ENCODE data around the gene NUB1. TPM values are rescaled to one million over a fixed set of nuclear protein-coding genes. Genes with fewer than 3 reads are reported as not detected.
A peak's percentile ranks its signal among the peaks of the same experiment; 100 is the strongest.

The NUB1 gene
- total RNA-seq, 3 donors from 2014 or later: 25.9 to 26.9 (median 26.5) TPM

DNA sequence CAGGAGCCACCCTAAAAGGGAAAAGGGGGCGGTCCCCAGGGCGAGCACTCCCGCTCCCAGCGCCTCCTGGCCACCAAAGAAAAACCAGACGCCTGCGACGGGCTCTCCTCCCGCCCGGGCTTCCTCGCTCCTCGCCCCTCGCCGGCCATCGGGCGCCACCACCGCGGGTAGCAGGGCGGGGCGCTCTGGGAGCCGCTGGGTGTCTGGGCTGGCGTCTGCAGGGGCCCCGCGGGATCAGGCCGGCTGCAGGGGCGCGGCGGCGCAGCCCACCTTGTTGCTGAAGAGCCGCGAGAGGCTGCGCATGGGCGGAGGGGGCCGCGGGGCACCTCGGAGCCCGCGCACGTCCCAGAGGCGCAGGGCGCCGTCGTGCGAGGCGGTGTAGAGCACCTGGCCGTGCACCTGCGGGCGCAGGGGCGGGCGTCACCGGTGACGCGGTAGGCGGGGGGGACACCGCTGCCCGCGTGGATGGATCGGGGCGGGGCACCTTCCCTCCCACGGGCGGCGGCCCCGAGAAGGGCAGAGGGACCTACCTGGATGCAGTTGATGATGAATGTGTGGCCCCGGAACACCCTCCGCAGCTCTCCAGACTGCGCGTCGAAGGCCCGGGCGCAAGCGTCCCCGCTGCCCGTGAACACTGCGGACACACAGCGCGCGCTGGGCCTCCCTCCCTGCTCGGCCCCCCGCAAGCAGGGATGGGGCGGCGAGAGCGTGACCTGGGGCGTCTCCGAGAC lies 39.9 kb downstream of the NUB1 start:
- H3K27me3 Mint-ChIP-seq (ENCODE audit: low read depth): peaks cover 10% of the 10 kb centered on the region
- H3K4me3 Mint-ChIP-seq: no peak overlapping the region
- ATAC-seq (peak; percentile 63 to 77), DNase-seq (peak; percentile 46)
- no peaks in the 10 kb centered on the region for H3K9me3 Mint-ChIP-seq
- H3K36me3 Mint-ChIP-seq (ENCODE audit: insufficient read depth): peaks cover 11% of the 10 kb centered on the region
- H3K4me1 Mint-ChIP-seq (ENCODE audit: low read depth): peaks cover 10% of the 10 kb centered on the region

DNA sequence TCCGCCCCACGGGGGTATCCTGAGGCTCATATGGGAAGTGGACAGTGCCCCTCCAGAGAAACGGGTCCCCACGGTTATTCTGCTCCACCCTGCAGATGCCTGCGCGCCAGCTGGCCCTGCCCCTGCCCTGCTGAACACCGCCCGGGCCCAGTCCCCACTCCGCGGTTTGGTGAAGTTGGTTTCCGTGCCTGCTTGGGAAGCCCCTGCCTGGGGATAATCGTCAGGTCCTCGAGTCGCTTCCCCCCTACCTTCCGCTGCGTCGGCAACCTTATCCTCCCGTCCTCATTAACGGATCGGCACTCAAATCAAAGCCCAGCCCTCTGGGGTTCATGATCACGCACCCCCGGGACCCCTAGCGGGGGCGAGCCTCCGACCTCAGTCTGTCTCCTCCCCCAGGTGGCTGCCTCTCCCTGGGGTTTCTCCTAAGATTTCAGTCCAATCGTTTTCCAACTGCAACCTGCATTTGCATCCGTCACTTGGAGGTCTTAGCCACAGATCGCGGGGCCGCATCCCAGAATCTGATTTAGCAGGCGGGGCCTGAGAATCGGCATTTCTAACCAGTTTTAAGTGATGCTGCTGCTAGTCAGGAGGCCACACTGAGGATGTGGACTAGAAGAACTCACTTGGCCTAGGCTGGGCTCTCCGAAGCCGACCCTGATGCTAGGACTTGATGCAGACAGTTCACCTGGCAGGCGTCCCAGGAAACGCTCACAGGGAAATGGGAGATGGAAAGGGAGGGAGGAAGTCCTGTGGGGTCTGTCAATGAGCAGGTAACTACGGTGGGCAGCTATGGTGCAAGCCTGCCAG lies 40.7 kb downstream of the NUB1 start:
- DNase-seq: no peak
- peaks cover 10% of the 10 kb centered on the region for H3K27me3 Mint-ChIP-seq (ENCODE audit: low read depth)
- H3K4me1 Mint-ChIP-seq (ENCODE audit: low read depth): peaks cover 10% of the 10 kb centered on the region
- peak; percentile 29 to 46 for ATAC-seq
- no peaks in the 10 kb centered on the region for H3K9me3 Mint-ChIP-seq
- H3K36me3 Mint-ChIP-seq (ENCODE audit: insufficient read depth): peaks cover 9% of the 10 kb centered on the region
- peak overlapping the region; percentile 67 for H3K4me3 Mint-ChIP-seq

DNA sequence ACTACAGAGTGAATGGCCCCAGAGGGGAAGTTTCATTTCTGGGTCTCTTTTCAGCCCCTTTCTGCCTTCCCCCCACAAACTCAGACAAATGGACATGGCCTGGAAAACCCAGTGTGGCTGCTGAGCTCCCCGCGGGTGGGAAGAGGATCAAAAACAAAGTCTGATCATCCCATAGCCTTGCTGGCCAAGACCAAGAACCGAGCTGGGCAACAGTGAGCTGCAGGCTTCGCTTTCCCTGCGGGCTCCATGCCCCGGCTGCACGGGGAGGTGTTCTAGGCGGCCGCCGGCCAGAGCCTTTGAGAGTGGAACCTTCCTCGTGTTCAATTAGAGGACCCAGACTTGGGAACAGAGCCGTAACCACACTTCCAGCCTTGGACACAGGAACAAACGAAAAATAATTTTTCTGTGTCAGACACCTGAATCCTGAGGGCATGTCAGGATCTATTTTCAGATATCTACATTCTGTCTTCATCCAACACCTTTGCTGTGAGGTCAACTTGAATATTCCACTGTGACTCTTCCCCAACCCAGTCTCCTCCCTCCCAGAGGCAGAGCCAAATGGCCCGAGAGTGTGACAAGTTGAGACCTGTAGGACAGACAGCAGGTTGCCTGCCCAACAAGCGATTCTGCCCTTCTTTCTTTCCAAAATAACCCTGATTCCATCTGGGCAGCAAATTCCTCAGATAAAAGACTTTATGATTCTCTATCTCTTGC lies 42.2 kb downstream of the NUB1 start:
- no peaks in the 10 kb centered on the region for H3K36me3 Mint-ChIP-seq (ENCODE audit: insufficient read depth)
- H3K27me3 Mint-ChIP-seq (ENCODE audit: low read depth): peaks cover 10% of the 10 kb centered on the region
- peaks cover 10% of the 10 kb centered on the region for H3K4me1 Mint-ChIP-seq (ENCODE audit: low read depth)
- no peak overlapping the region for H3K4me3 Mint-ChIP-seq
- DNase-seq (no peak), ATAC-seq (no peak)
- H3K9me3 Mint-ChIP-seq: no peaks in the 10 kb centered on the region

DNA sequence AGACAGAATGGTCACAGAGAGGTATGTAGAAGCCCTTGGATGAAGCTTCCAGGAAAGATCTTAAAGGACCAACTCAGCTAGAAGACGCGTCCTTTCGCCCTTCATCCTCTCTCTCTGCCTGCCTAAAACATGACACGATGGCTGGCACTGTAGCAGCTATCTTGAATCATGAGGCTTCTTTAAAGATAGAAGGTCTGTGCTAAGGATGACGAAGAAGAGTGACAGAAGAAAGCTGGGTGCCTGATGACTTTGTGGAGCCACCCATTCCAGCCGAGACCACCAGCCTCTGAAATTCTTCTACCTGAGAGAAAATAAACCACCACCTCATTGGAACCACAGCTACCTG lies 42.7 kb downstream of the NUB1 start:
- Mint-ChIP-seq H3K4me3 (no peak overlapping the region), H3K9me3 (no peaks in the 10 kb centered on the region), H3K36me3 (ENCODE audit: insufficient read depth) (no peaks in the 10 kb centered on the region), H3K27me3 (ENCODE audit: low read depth) (peaks cover 10% of the 10 kb centered on the region), H3K4me1 (ENCODE audit: low read depth) (peaks cover 10% of the 10 kb centered on the region)
- ATAC-seq (no peak), DNase-seq (no peak)

DNA sequence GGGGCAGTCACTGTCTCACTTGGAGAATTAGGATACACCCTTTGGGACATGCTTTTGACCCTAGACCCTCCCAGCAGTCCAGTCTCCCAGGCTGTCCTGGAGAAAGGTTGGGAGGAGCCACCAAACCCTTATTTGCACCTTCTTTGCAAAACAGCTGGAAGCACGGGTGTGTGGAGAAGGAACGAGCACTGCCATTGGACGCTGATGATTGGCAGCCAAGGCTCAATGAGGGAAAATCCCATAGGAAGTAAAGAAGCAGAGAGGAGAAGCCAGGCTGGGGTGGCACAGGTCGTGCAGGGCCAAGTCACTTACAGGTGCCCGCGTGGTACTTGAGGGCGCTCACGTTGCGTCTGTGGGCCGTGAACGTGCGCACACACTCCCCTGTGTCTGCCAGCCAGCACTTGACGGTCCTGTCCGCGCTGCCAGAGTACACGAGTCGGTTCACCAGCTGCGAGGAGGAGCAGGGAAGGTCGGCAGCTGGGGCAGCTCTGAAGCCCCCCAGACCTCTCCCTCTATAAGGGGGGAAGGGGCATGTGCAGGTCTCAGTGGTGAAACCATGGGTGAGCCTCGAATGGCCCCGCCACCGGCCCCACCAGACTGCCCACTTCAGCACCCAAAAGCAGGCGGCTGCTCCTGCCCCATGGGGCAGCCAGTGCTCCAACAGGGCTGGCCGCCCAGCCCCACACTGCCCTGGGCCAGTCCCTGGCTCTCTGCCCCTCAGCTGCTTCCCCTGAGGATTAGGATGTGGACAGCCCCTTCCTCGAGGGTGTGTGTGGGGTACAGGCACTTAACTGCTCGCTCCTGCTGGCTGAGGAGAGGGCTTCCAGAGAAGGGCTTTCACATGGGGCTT lies 43.4 kb downstream of the NUB1 start:
- Mint-ChIP-seq H3K27me3 (ENCODE audit: low read depth) (peaks cover 10% of the 10 kb centered on the region), H3K4me3 (no peak overlapping the region), H3K9me3 (no peaks in the 10 kb centered on the region), H3K36me3 (ENCODE audit: insufficient read depth) (no peaks in the 10 kb centered on the region), H3K4me1 (ENCODE audit: low read depth) (peaks cover 10% of the 10 kb centered on the region)
- DNase-seq (no peak), ATAC-seq (no peak)

DNA sequence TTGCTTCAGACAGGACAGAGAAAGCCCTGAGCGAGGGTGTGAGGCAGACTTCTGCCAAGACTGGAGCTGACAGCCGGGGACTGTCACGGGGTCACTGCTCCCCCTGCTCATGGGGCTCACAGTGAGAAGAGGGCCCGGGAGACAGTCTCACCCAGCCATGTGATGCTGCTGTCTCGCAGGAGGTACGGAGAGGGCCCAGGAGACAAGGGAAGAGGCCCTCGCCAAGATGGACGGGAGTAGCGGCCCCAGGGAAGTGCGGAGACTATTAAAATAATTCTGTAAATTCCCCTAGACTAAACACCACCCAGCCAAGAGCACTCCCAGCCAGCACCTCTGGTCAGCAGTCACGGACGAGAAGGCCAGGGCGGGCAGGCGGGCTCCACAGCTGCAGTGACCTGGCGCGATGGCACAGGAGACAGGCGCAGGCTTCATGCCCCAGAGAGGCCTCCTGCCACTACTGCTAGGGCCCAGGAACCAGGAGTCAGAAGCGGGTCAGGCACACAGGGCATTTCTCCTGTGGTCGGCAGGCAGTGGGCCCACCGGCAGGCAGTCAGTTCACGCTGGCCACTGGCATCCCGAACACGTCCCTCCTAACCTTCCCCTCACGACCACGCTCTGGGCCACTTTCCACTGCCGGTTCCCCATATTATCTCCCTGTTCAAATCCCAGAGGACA lies 44.2 kb downstream of the NUB1 start:
- Mint-ChIP-seq H3K27me3 (ENCODE audit: low read depth) (peaks cover 10% of the 10 kb centered on the region), H3K36me3 (ENCODE audit: insufficient read depth) (no peaks in the 10 kb centered on the region), H3K9me3 (no peaks in the 10 kb centered on the region), H3K4me3 (no peak overlapping the region), H3K4me1 (ENCODE audit: low read depth) (peaks cover 9% of the 10 kb centered on the region)
- ATAC-seq: no peak
- no peak for DNase-seq

DNA sequence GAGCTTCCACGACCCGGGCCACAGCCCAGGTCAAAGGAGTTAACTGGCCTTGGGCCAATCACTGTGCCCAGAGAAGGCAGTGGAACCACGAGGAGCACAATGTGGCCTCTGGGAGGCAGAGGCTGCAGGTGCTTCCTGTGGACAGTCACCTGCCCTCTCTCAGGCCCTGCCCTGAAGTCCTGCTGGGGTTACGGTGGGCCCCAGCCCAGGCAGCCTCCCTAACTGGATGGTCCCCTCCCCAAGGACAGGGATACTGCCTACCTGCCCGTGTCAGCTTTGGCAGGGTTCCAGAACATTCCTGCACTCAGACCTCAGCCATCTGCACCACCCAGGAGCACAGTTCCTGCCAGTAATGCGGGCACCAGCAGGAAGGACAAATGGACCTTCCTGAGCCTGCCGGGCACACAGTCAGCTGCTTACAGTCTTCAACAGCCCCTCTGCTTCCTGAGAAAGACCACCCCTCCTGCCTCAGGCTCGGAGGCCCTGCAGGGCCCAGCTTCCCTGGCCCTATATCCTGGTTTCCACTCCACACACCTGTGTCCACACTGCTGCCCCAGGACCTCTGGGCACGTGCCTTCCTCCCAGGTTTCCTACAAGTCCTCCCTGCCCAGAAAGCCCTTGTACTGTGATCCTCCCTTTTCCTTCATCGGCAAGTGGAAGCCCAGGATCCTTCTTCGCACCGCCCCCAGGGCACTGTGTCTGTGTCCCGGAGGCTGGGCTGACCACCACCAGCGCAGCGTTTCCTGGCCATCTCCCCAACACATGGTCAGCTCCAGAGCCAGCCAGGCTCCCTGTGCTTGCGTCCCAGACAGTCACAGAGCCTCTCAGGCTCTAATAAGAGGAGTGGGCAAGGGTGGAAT lies 44.9 kb downstream of the NUB1 start:
- peaks cover 6% of the 10 kb centered on the region for H3K4me1 Mint-ChIP-seq (ENCODE audit: low read depth)
- ATAC-seq: no peak
- peaks cover 10% of the 10 kb centered on the region for H3K27me3 Mint-ChIP-seq (ENCODE audit: low read depth)
- no peaks in the 10 kb centered on the region for H3K36me3 Mint-ChIP-seq (ENCODE audit: insufficient read depth)
- no peaks in the 10 kb centered on the region for H3K9me3 Mint-ChIP-seq
- DNase-seq: no peak
- H3K4me3 Mint-ChIP-seq: no peak overlapping the region

DNA sequence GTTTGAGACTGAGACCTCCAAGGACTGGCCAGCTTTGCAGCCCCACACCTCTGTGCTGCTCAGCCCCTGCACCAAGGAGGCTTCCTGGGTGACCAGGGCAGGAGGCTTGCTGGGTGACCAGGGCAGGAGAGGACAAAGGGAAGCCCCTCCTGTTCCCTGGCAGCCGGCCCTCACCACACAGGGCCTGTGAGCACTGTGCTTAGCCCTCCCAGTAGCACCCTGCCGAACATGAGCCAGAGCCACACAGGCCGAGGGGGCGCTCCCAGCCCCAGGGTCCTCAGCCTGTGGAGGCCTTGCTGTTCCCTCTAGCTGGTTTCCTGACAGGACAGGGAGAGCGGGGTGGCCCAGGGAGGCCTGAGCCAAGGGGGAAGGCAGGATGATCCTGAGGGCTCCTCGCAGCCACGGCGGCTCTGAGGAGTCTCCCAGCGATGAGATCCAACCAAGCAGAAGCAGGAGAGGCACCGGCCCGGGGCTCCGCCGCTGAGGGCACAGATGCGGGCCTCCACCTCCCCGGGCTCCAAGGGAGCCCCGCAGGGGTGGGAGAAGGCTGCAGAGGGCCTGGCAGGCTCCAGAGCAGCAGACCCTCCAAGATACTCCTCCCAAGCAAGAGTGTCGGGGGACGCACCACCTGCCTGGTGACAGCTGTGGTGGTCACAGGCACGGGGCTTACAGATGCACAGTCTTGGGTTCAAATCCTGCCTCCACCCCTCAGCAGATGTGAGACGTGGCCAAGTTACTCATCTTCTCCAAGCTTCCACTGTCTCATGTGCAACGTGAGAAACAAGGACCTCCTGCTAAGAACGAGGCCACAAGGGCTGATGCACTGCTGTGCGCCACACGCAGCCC lies 45.8 kb downstream of the NUB1 start:
- H3K4me1 Mint-ChIP-seq (ENCODE audit: low read depth): peaks cover 2% of the 10 kb centered on the region
- no peaks in the 10 kb centered on the region for H3K9me3 Mint-ChIP-seq
- ATAC-seq (no peak), DNase-seq (no peak)
- no peak overlapping the region for H3K4me3 Mint-ChIP-seq
- H3K27me3 Mint-ChIP-seq (ENCODE audit: low read depth): peaks cover 8% of the 10 kb centered on the region
- H3K36me3 Mint-ChIP-seq (ENCODE audit: insufficient read depth): no peaks in the 10 kb centered on the region

DNA sequence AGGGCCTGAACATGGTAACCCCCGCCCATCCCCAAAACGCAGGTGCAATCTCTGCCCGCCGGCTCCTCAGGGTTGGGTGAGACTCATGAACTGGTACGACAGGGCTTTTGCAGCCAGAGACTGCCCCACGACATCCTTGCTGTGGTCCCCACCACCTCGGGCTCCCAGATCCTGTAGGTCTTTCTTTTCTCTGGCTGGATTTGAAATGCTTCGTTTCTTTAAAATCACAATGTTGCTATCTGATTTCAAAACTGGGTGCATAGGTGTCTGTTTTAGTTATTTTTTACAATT lies 46.3 kb downstream of the NUB1 start:
- Mint-ChIP-seq H3K4me3 (no peak overlapping the region), H3K36me3 (ENCODE audit: insufficient read depth) (no peaks in the 10 kb centered on the region), H3K9me3 (no peaks in the 10 kb centered on the region), H3K4me1 (ENCODE audit: low read depth) (peaks cover under 1% of the 10 kb centered on the region), H3K27me3 (ENCODE audit: low read depth) (peaks cover 5% of the 10 kb centered on the region)
- ATAC-seq: no peak
- no peak for DNase-seq

DNA sequence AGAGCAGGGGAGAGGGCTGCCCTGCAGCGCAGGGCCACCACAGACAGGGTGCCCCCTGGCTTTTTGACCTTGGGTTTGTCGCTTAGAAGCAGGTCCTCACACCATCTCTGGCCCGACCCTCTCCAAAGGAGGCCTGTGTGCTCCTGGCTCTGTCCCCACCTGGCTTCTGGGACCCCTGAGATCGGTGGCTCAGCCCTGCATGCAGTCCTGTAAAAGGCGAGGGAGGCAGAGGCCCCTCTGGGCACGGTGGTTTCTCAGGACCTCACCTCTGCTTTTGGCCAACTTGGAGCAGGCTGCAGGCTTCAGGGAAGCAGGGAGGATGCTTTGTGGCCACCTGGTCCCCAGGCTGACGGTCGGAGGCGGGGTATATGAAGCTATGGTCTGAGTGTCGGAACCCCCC lies 46.8 kb downstream of the NUB1 start:
- ATAC-seq (no peak), DNase-seq (no peak)
- no peak overlapping the region for H3K4me3 Mint-ChIP-seq
- no peaks in the 10 kb centered on the region for H3K9me3 Mint-ChIP-seq
- no peaks in the 10 kb centered on the region for H3K36me3 Mint-ChIP-seq (ENCODE audit: insufficient read depth)
- H3K4me1 Mint-ChIP-seq (ENCODE audit: low read depth): peaks cover 2% of the 10 kb centered on the region
- H3K27me3 Mint-ChIP-seq (ENCODE audit: low read depth): peaks cover 4% of the 10 kb centered on the region

DNA sequence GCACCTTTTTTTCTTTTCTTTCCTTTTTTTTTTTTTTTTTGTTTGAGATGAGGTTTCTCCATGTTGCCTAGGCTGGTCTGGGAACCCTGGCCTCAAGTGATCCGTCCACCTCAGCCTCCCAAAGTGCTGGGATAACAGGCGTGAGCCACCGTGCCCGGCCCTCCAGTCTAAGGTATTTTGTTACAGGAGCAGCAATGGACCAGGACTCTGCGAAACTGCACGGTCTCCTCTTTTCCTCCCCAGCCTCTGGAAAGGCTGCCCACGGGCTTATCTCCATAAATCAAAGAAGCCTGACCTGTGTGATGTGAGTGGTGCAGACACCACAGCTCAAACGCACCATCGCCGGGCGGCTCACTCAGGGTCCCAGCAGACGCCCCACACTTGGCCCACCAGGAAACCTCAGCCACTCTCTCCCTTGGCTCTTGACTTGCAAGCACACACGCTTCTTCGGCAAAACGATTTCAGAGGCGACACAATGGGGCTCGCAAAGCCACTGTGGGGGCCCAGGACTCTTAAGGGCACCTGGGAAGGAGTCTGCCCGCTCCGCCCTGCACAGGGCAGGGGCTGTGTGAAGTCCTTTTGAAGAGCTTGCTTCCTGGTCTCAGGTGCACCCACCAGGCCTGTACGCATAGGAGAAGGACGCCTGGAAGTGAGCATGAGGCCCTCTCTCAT lies 47.6 kb downstream of the NUB1 start:
- Mint-ChIP-seq H3K9me3 (no peaks in the 10 kb centered on the region), H3K4me3 (no peak overlapping the region), H3K27me3 (ENCODE audit: low read depth) (no peaks in the 10 kb centered on the region), H3K36me3 (ENCODE audit: insufficient read depth) (no peaks in the 10 kb centered on the region), H3K4me1 (ENCODE audit: low read depth) (peaks cover 2% of the 10 kb centered on the region)
- no peak for DNase-seq
- ATAC-seq: no peak

Measured in activated T-cell treated with anti-CD3 and anti-CD28 coated beads, Interleukin-2, amount 50 U/mL, for 4 hours (primary cell).